Ishikawa (cell line): ENCODE results near the gene SH3BGRL.

Source experiments
- CEBPB ChIP-seq: IDR thresholded peaks from 2 replicates; pipeline ENCODE4 v1.6.1; 2012
- CREB1 ChIP-seq: IDR thresholded peaks from 2 replicates; pipeline ENCODE4 v1.6.1; 2012; ENCODE audit warnings: low read depth
- EGR1 ChIP-seq: IDR thresholded peaks from 2 replicates; pipeline ENCODE4 v1.6.1; 2012
- EP300 ChIP-seq: IDR thresholded peaks from 2 replicates; pipeline ENCODE4 v1.6.1; 2012; ENCODE audit warnings: borderline replicate concordance
- FOXM1 ChIP-seq: IDR thresholded peaks from 2 replicates; pipeline ENCODE4 v1.6.1; 2012; ENCODE audit warnings: low read depth, borderline replicate concordance
- NFIC ChIP-seq: IDR thresholded peaks from 2 replicates; pipeline ENCODE4 v1.6.1; 2012
- RAD21 ChIP-seq: IDR thresholded peaks from 2 replicates; pipeline ENCODE4 v1.6.1; 2012; ENCODE audit warnings: low read depth
- REST ChIP-seq: IDR thresholded peaks from 2 replicates; pipeline ENCODE4 v1.6.1; 2012; ENCODE audit warnings: low read depth, mild to moderate bottlenecking
- TAF1 ChIP-seq: IDR thresholded peaks from 2 replicates; pipeline ENCODE4 v1.6.1; 2012; ENCODE audit warnings: low read depth, mild to moderate bottlenecking
- TCF12 ChIP-seq: IDR thresholded peaks from 2 replicates; pipeline ENCODE4 v1.6.1; 2012; ENCODE audit warnings: low read depth
- TEAD4 ChIP-seq: IDR thresholded peaks from 2 replicates; pipeline ENCODE4 v1.6.1; 2012
- YY1 ChIP-seq: IDR thresholded peaks from 2 replicates; pipeline ENCODE4 v1.6.1; 2012; ENCODE audit warnings: low read depth
- ZBTB7A ChIP-seq: IDR thresholded peaks from 2 replicates; pipeline ENCODE4 v1.6.1; 2012; ENCODE audit warnings: low read depth
- TF ChIP-seq, protein P1 (sequence below): IDR thresholded peaks from 2 replicates; pipeline ENCODE4 v1.6.1; 2012
- TF ChIP-seq, protein P2 (sequence below): IDR thresholded peaks from 2 replicates; pipeline ENCODE4 v1.6.1; 2012

SH3BGRL gene

GRCh38 chrX:81201671-81202455 is at the start of gene SH3BGRL, which contains the start of gene HMGN5:
TSS of gene SH3BGRL (plus strand) at chrX:81202102. CDS start at chrX:81202201, 99 bp downstream.
TSS of gene HMGN5 (minus strand) at chrX:81201913. CDS start at chrX:81121549, 80,364 bp downstream.
- TF ChIP-seq, protein P1, sequence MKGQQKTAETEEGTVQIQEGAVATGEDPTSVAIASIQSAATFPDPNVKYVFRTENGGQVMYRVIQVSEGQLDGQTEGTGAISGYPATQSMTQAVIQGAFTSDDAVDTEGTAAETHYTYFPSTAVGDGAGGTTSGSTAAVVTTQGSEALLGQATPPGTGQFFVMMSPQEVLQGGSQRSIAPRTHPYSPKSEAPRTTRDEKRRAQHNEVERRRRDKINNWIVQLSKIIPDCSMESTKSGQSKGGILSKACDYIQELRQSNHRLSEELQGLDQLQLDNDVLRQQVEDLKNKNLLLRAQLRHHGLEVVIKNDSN: no peak
- TF ChIP-seq TAF1: 0 out of 2 replicates have a peak, but pooled peaks have one; percentile 40
- TF ChIP-seq EP300: no peak

GRCh38 chrX:81168391-81168790 is 33.5 kb upstream of the SH3BGRL start:
- TF ChIP-seq YY1: no peak
- TF ChIP-seq EGR1: no peak
- no peak for TF ChIP-seq CREB1
- TF ChIP-seq REST: no peak
- TF ChIP-seq, protein P1: no peak
- TF ChIP-seq EP300: no peak
- TF ChIP-seq TEAD4: no peak
- no peak for TF ChIP-seq TCF12
- no peak for TF ChIP-seq RAD21
- no peak for TF ChIP-seq CEBPB
- TF ChIP-seq ZBTB7A: no peak

DNA sequence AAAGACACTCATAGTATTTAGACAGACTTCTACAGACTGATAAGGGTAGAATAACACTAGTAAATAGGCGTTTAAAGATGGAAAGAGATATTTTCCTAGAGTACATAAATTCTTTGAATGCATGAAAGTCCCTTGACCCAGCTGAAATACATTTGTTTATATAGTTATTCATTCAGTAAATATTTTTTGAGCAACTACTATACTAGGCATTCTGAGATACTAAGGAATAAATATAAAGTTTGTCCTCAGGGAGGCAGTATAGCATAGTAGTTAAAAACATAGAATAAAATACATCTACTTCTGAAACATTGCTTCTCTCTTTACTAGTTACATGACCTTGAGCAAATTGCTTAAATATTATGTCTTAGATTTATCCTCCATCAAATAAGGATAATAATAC is 27.6 kb upstream of the SH3BGRL start:
- TF ChIP-seq, protein P2, sequence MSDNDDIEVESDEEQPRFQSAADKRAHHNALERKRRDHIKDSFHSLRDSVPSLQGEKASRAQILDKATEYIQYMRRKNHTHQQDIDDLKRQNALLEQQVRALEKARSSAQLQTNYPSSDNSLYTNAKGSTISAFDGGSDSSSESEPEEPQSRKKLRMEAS: no peak
- TF ChIP-seq TEAD4 (no peak), RAD21 (peak; percentile 26; the same call in 1 of the 2 replicates)

DNA sequence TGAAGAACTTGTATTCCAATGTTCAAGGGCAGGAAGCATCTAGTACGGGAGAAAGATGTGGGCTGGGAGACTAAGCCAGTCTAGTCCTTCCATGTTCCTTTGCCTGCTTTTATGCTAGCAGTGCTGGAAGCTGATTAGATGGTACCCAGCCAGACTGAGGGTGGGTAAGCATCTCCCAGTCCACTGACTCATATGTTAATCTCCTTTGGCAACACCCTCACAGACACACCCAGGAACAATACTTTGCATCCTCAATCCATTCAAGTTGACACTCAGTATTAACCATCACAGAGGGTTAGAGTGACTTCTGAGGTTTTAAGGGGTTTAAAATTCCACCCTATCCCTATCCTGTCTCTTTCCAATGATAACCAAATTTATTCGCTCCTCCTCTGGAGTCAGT is 6.6 kb upstream of the SH3BGRL start:
- TF ChIP-seq NFIC (no peak), EGR1 (no peak), ZBTB7A (no peak), EP300 (no peak), YY1 (no peak), TEAD4 (no peak), TAF1 (no peak)
- TF ChIP-seq, protein P2: no peak

DNA sequence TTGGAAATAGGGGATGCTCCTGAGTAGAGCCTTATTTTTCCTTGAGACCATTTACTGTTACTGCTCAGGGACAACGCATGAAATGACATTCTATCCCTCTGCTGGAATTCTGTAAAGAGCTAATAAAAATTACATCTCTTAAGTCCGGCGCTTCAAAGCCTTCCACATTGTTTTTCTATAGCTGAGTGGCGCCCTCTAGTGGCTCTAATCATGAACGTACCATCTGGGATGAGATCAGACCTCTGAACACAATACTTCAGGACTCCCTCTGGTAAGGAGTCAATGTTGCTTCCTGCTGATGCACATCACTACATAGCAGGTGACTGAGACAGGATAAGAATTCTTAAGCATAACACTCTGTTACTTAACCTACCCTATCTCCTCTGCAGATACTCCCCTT is 6.2 kb upstream of the SH3BGRL start:
- TF ChIP-seq TCF12: no peak
- peak; percentile 51 for TF ChIP-seq RAD21

DNA sequence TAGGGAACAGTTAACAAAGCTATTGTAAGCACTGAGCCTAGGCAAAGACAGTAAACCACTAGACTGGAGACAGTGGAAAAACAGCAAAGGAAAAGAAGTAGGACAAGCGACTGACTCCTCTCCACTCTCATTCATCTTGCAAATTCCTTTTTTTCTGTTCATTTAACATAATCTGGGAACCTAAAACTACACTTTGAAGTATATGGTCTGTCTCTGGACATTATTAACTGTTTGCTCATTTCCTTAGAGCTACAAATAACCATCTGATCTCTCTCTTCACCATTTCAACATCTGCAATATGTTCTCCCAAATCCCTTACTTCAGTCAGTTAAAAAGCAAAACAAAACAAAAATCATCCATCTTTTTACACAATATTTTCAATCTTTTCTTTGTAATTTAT is 831 bp upstream of the SH3BGRL start:
- TF ChIP-seq NFIC (no peak), FOXM1 (no peak), EP300 (no peak), ZBTB7A (no peak), TEAD4 (no peak), REST (no peak), CEBPB (no peak), CREB1 (no peak), YY1 (no peak), EGR1 (no peak), RAD21 (no peak), TCF12 (no peak), TAF1 (no peak)
- TF ChIP-seq, protein P2: no peak
- TF ChIP-seq, protein P1: no peak
